Endothelial cell of umbilical vein (primary cell): ENCODE results near the gene KIAA1217.

ENCODE experiments used
- CTCF ChIP-seq, 2 donors: IDR thresholded peaks; 1 replicate in 1 of 2; 2 replicates in 1 of 2; pipeline ENCODE4 v1.5.1; 2011; ENCODE audit warnings: low read length in 2 of 2, mild to moderate bottlenecking in 2 of 2, moderate library complexity in 2 of 2, control low read depth in 1 of 2, inconsistent platforms in 1 of 2, low read depth in 1 of 2; ENCODE audit not compliant: insufficient read depth in 1 of 2; ENCODE audit errors: extremely low read depth in 1 of 2
- EZH2 ChIP-seq: IDR thresholded peaks from 2 replicates; pipeline ENCODE4 v1.6.1; 2012; ENCODE audit warnings: borderline replicate concordance, low read depth, mild to moderate bottlenecking, moderate library complexity, low read length, inconsistent platforms; ENCODE audit not compliant: severe bottlenecking
- POLR2AphosphoS5 ChIP-seq: IDR thresholded peaks from 2 replicates; pipeline ENCODE4 v1.6.1; 2012; ENCODE audit warnings: low read depth, mild to moderate bottlenecking, control low read depth, low read length, moderate library complexity; ENCODE audit not compliant: insufficient read depth

DNA sequence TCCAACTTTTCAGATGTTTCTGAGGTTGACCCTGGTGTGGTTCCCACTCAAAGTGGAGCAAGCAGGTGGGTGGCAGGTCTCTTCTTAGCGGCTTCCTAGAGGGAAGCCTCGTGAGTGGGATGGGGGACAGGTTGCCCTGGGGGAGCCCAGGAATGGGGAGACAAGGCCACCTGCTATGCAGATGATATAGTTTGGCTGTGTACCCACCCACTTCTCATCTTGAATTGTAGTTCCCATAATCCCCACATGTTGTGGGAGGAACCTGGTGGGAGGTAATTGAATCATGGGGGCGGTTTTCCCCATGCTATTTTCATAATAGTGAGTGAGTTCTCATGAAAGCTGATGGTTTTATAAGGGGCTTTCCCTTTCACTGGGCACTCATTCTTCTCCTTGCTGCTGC lies 68.3 kb downstream of the KIAA1217 start:
- no peak for TF ChIP-seq CTCF (IDR thresholded peaks at IDR 0.05; ENCODE audit: extremely low read depth in 1 of 2, insufficient read depth in 1 of 2, low read depth in 1 of 2, low read length in 2 of 2)
- no peak for TF ChIP-seq EZH2
- TF ChIP-seq POLR2AphosphoS5, result no peak
